WTC11 (cell line): ENCODE results near the gene TCP11L2.

Experiments
- CREB1 ChIP-seq: sonication (generic); formaldehyde crosslinking; IDR thresholded peaks from 2 replicates; pipeline ENCODE4 v1.8.0; 2023; ENCODE audit warnings: mild to moderate bottlenecking, missing genetic modification reagents
- CTCF ChIP-seq: fragments of 200-600 bp; IDR thresholded peaks from 2 replicates; pipeline ENCODE4 v1.8.0; 2022; ENCODE audit warnings: antibody characterized with exemption
- ESRRA ChIP-seq: sonication (generic); formaldehyde crosslinking; IDR thresholded peaks from 2 replicates; pipeline ENCODE4 v1.8.1; 2022; ENCODE audit warnings: mild to moderate bottlenecking, missing genetic modification reagents, borderline replicate concordance
- ETV6 ChIP-seq: sonication (generic); formaldehyde crosslinking; IDR thresholded peaks from 2 replicates; pipeline ENCODE4 v1.8.1; 2022; ENCODE audit warnings: mild to moderate bottlenecking, missing genetic modification reagents
- NR2C2 ChIP-seq: sonication (generic); formaldehyde crosslinking; IDR thresholded peaks from 2 replicates; pipeline ENCODE4 v1.8.0; 2022; ENCODE audit warnings: mild to moderate bottlenecking, missing genetic modification reagents
- TEAD4 ChIP-seq: sonication (generic); formaldehyde crosslinking; IDR thresholded peaks from 2 replicates; pipeline ENCODE4 v1.8.0; 2022; ENCODE audit warnings: mild to moderate bottlenecking, missing genetic modification reagents
- ZNF121 ChIP-seq: sonication (generic); formaldehyde crosslinking; IDR thresholded peaks from 2 replicates; pipeline ENCODE4 v1.8.0; 2023; ENCODE audit warnings: missing genetic modification reagents
- ZNF219 ChIP-seq: sonication (generic); formaldehyde crosslinking; IDR thresholded peaks from 2 replicates; pipeline ENCODE4 v1.8.0; 2023; ENCODE audit warnings: missing genetic modification reagents, mild to moderate bottlenecking, borderline replicate concordance
- ZNF263 ChIP-seq: sonication (generic); formaldehyde crosslinking; IDR thresholded peaks from 2 replicates; pipeline ENCODE4 v1.8.1; 2022; ENCODE audit warnings: low read depth, mild to moderate bottlenecking, moderate library complexity, missing genetic modification reagents
- TF ChIP-seq, protein P1 (sequence below): sonication (generic); formaldehyde crosslinking; IDR thresholded peaks from 2 replicates; pipeline ENCODE4 v1.8.0; 2023; ENCODE audit warnings: missing genetic modification reagents
- TF ChIP-seq, protein P2 (sequence below): sonication (generic); formaldehyde crosslinking; IDR thresholded peaks from 2 replicates; pipeline ENCODE4 v1.8.1; 2022; ENCODE audit warnings: mild to moderate bottlenecking, moderate library complexity, missing genetic modification reagents
- TF ChIP-seq, protein P3 (sequence below): sonication (generic); formaldehyde crosslinking; IDR thresholded peaks from 2 replicates; pipeline ENCODE4 v1.8.1; 2023; ENCODE audit warnings: mild to moderate bottlenecking, missing genetic modification reagents, borderline replicate concordance

- TF ChIP-seq ZNF263 (CRISPR knock-in tag) (no peak), ESRRA (CRISPR knock-in tag) (no peak), CTCF (no peak), ETV6 (no peak), CREB1 (CRISPR knock-in tag) (no peak), TEAD4 (CRISPR knock-in tag) (no peak), ZNF219 (no peak), ZNF121 (no peak), NR2C2 (CRISPR knock-in tag) (no peak)
- TF ChIP-seq, protein P1, sequence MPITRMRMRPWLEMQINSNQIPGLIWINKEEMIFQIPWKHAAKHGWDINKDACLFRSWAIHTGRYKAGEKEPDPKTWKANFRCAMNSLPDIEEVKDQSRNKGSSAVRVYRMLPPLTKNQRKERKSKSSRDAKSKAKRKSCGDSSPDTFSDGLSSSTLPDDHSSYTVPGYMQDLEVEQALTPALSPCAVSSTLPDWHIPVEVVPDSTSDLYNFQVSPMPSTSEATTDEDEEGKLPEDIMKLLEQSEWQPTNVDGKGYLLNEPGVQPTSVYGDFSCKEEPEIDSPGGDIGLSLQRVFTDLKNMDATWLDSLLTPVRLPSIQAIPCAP: no peak
- TF ChIP-seq, protein P2, sequence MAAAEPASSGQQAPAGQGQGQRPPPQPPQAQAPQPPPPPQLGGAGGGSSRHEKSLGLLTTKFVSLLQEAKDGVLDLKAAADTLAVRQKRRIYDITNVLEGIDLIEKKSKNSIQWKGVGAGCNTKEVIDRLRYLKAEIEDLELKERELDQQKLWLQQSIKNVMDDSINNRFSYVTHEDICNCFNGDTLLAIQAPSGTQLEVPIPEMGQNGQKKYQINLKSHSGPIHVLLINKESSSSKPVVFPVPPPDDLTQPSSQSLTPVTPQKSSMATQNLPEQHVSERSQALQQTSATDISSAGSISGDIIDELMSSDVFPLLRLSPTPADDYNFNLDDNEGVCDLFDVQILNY (CRISPR knock-in tag): no peak
- TF ChIP-seq, protein P3, sequence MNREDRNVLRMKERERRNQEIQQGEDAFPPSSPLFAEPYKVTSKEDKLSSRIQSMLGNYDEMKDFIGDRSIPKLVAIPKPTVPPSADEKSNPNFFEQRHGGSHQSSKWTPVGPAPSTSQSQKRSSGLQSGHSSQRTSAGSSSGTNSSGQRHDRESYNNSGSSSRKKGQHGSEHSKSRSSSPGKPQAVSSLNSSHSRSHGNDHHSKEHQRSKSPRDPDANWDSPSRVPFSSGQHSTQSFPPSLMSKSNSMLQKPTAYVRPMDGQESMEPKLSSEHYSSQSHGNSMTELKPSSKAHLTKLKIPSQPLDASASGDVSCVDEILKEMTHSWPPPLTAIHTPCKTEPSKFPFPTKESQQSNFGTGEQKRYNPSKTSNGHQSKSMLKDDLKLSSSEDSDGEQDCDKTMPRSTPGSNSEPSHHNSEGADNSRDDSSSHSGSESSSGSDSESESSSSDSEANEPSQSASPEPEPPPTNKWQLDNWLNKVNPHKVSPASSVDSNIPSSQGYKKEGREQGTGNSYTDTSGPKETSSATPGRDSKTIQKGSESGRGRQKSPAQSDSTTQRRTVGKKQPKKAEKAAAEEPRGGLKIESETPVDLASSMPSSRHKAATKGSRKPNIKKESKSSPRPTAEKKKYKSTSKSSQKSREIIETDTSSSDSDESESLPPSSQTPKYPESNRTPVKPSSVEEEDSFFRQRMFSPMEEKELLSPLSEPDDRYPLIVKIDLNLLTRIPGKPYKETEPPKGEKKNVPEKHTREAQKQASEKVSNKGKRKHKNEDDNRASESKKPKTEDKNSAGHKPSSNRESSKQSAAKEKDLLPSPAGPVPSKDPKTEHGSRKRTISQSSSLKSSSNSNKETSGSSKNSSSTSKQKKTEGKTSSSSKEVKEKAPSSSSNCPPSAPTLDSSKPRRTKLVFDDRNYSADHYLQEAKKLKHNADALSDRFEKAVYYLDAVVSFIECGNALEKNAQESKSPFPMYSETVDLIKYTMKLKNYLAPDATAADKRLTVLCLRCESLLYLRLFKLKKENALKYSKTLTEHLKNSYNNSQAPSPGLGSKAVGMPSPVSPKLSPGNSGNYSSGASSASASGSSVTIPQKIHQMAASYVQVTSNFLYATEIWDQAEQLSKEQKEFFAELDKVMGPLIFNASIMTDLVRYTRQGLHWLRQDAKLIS (CRISPR knock-in tag): no peak
Measured at GRCh38 chr12:106255952-106256351, 46.6 kb upstream of the TCP11L2 start.
